NOMO-1 treated with dmso at 0.1 percent for 144 hours (cell line): ENCODE measurements around the gene GJA3.

Source experiments
- DNase-seq: peaks from one replicate; lab custom pipeline; 2025; ENCODE audit not compliant: unreplicated experiment; lab: John Stamatoyannopoulos, UW

GJA3 gene

GRCh38 chr13:20160306-20161274 is at the start of gene GJA3:
GJA3 (minus strand) TSS chr13:20161052; CDS start chr13:20143288, 17,764 bp downstream.
- DNase-seq: no peak

GRCh38 chr13:20209948-20210347 is 49.1 kb upstream of the GJA3 start:
- DNase-seq: no peak

- DNase-seq: no peak
Measured at GRCh38 chr13:20206698-20207235, 45.9 kb upstream of the GJA3 start.

- no peak for DNase-seq
Measured at GRCh38 chr13:20206065-20206697, 45.3 kb upstream of the GJA3 start.

GRCh38 chr13:20198781-20199180 is 37.9 kb upstream of the GJA3 start:
- DNase-seq: no peak

GRCh38 chr13:20197361-20197834 is 36.5 kb upstream of the GJA3 start:
- peak; percentile 58 for DNase-seq

GRCh38 chr13:20195801-20196200 is 34.9 kb upstream of the GJA3 start:
- no peak for DNase-seq

GRCh38 chr13:20193907-20194631 is 33.2 kb upstream of the GJA3 start:
- DNase-seq: no peak

- DNase-seq: peak; percentile 30
Measured at GRCh38 chr13:20193162-20193906, 32.5 kb upstream of the GJA3 start.

- no peak for DNase-seq
Measured at GRCh38 chr13:20192836-20193161, 31.9 kb upstream of the GJA3 start, which contains the start of gene GJB2. GJB2 (minus strand) TSS chr13:20192938; CDS start chr13:20189581, 3,357 bp downstream.

- DNase-seq: peak; percentile 40
Measured at GRCh38 chr13:20192158-20192835, 31.4 kb upstream of the GJA3 start.

GRCh38 chr13:20191311-20192157 is 30.7 kb upstream of the GJA3 start:
- DNase-seq: no peak

GRCh38 chr13:20190481-20191310 is 29.8 kb upstream of the GJA3 start:
- no peak for DNase-seq

- DNase-seq: no peak
Measured at GRCh38 chr13:20190076-20190475, 29.2 kb upstream of the GJA3 start.

- DNase-seq: peak; percentile 90
Measured at GRCh38 chr13:20188667-20189553, 28.1 kb upstream of the GJA3 start.

- DNase-seq: no peak
Measured at GRCh38 chr13:20186771-20187170, 25.9 kb upstream of the GJA3 start.
